ENCODE results near the gene IGF1R. TPM values are rescaled to one million over a fixed set of nuclear protein-coding genes. Genes with fewer than 3 reads are reported as not detected.

IGF1R gene
- total and polyA plus RNA-seq, 2 donors (not counting 3 experiments of a cell fraction or from before 2014, with no cell fraction given), result 16.1 to 59.1 TPM

DNA sequence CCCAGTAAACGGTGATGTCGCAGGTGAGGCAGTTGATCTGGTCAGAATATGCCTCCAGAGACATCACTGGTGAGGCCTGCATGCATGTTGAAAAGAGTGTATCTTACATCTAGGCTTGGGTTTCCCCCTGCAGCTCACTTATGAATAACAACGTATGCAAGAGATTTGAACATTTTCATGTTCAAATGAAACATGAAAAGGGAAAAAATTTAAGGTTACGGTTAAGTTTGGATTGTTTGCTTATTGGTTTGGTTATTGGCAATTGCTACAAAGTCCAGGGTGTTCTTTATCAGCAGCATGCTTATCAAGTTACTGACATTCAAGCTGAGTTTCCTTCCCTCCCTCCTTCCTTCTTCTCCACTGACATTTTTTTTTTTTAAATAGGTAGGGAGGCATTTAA lies 123.2 kb downstream of the IGF1R start:
- dilution Hi-C loops (cut with MboI; ENCODE audit: extremely low pct_ligation_motif_present, low sequenced_read_pairs), result no loop called here
- H3K27ac ChIP-seq (ENCODE audit: insufficient read depth, low read depth, low read length), result no peak overlapping the region
- DNase-seq (ENCODE audit: low read depth, low spot score), result no peak
- POLR2A ChIA-PET, result interaction anchor here (0.9 kb wide), 1 partner anchor 13 kb away, joined by 3 read pairs; no protein-coding TSS in a partner anchor
- BruUV-seq (replicated peaks), result no TSS peak
- H3K9ac ChIP-seq (replicated peaks; ENCODE audit: extremely low read depth, insufficient read depth, low read length), result no peak overlapping the region
- H3K4me2 ChIP-seq (ENCODE audit: insufficient read depth, low read length), result no peak overlapping the region
- TF ChIP-seq, protein P1, sequence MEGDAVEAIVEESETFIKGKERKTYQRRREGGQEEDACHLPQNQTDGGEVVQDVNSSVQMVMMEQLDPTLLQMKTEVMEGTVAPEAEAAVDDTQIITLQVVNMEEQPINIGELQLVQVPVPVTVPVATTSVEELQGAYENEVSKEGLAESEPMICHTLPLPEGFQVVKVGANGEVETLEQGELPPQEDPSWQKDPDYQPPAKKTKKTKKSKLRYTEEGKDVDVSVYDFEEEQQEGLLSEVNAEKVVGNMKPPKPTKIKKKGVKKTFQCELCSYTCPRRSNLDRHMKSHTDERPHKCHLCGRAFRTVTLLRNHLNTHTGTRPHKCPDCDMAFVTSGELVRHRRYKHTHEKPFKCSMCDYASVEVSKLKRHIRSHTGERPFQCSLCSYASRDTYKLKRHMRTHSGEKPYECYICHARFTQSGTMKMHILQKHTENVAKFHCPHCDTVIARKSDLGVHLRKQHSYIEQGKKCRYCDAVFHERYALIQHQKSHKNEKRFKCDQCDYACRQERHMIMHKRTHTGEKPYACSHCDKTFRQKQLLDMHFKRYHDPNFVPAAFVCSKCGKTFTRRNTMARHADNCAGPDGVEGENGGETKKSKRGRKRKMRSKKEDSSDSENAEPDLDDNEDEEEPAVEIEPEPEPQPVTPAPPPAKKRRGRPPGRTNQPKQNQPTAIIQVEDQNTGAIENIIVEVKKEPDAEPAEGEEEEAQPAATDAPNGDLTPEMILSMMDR (IDR thresholded peaks at IDR 0.05; ENCODE audit: extremely low read depth in 1 of 2, insufficient read depth in 1 of 2, low read depth in 1 of 2, low read length in 2 of 2), result no peak
- TF ChIP-seq POLR2AphosphoS5 (IDR thresholded peaks at IDR 0.05; ENCODE audit: insufficient read depth, low read depth, low read length), result no peak
- TF ChIP-seq JUN (IDR thresholded peaks at IDR 0.05; ENCODE audit: borderline replicate concordance, insufficient read depth, insufficient read length, low read depth), result no peak
- TF ChIP-seq POLR2A (IDR thresholded peaks at IDR 0.05; ENCODE audit: low read depth, low read length), result no peak
- TF ChIP-seq GATA2 (IDR thresholded peaks at IDR 0.05; ENCODE audit: insufficient read depth, insufficient read length, low read depth, low read length), result no peak
- TF ChIP-seq FOS (IDR thresholded peaks at IDR 0.05; ENCODE audit: borderline replicate concordance, insufficient read depth, low read length), result no peak
- TF ChIP-seq MYC (IDR thresholded peaks at IDR 0.05; ENCODE audit: low read depth, low read length), result no peak
- TF ChIP-seq, protein P2, sequence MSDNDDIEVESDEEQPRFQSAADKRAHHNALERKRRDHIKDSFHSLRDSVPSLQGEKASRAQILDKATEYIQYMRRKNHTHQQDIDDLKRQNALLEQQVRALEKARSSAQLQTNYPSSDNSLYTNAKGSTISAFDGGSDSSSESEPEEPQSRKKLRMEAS (IDR thresholded peaks at IDR 0.05; ENCODE audit: insufficient read depth, insufficient read length), result no peak
- no peak for TF ChIP-seq EZH2 (IDR thresholded peaks at IDR 0.05; ENCODE audit: borderline replicate concordance, low read depth, low read length, severe bottlenecking)
- intact Hi-C loops (cut with micrococcal nuclease), result no loop called here
- no peak overlapping the region for H3K4me3 ChIP-seq (replicated peaks in 1 of 3; ENCODE audit: insufficient read depth in 1 of 3, low read depth in 1 of 3, low read length in 3 of 3)
- H2AFZ ChIP-seq (ENCODE audit: low read depth, low read length), result no peak overlapping the region
- no peak for FAIRE-seq
- no peaks in the 10 kb centered on the region for H4K20me1 ChIP-seq (replicated peaks; ENCODE audit: control insufficient read depth, extremely low read depth, insufficient read depth, low read length)
- H3K9me1 ChIP-seq (replicated peaks; ENCODE audit: control insufficient read depth, extremely low read depth, insufficient read depth, low read length), result no peaks in the 10 kb centered on the region
- no peaks in the 10 kb centered on the region for H3K4me1 ChIP-seq (ENCODE audit: control insufficient read depth, extremely low read depth, insufficient read depth, low read length)
- H3K36me3 ChIP-seq (ENCODE audit: control insufficient read depth in 2 of 2, extremely low read depth in 1 of 2, insufficient read depth in 2 of 2, low read length in 2 of 2), result no peaks in the 10 kb centered on the region
- H3K27me3 ChIP-seq (ENCODE audit: control insufficient read depth in 2 of 2, insufficient read depth in 2 of 2, low read length in 2 of 2), result no peaks in the 10 kb centered on the region
- H3K9me3 ChIP-seq (replicated peaks; ENCODE audit: control insufficient read depth, insufficient read depth, low read length), result no peaks in the 10 kb centered on the region
- H3K79me2 ChIP-seq (ENCODE audit: control insufficient read depth, insufficient read depth, low read length), result peaks cover 9% of the 10 kb centered on the region
- CTCF ChIA-PET, result interaction anchor here (1.7 kb wide), 1 partner anchor 11 kb away, joined by 5 read pairs; no protein-coding TSS in a partner anchor
